ENCODE measurements around the gene BTBD1.

Gene BTBD1

GRCh38 chr15:83068054-83068453 lies 1.0 kb upstream of the BTBD1 start:
- H3K4me2 ChIP-seq, result no peak overlapping the region
- peaks cover 35% of the 10 kb centered on the region for H3K79me2 ChIP-seq (ENCODE audit: insufficient read depth, low read depth)
- H3K4me1 ChIP-seq (ENCODE audit: low read depth, poor library complexity, severe bottlenecking), result peaks cover 32% of the 10 kb centered on the region
- no peak overlapping the region for H3K4me3 ChIP-seq (IDR thresholded peaks at IDR 0.05; ENCODE audit: insufficient read depth, low read depth, low read length)
- TF ChIP-seq CTCF (conservative IDR thresholded peaks at IDR 0.05; ENCODE audit: low read depth, low read length), result no peak
- H4K20me1 ChIP-seq (ENCODE audit: insufficient read depth), result peaks cover 22% of the 10 kb centered on the region
- peak overlapping the region; percentile 90; the same call in 1 of the 2 replicates for H2AFZ ChIP-seq (ENCODE audit: low read depth)
- no peak overlapping the region for H3K27ac ChIP-seq
- H3K27me3 ChIP-seq (ENCODE audit: insufficient read depth, low read depth), result no peaks in the 10 kb centered on the region
- H3K36me3 ChIP-seq (ENCODE audit: insufficient read depth), result no peaks in the 10 kb centered on the region
- no peak overlapping the region; the same call in 1 of the 2 replicates for H3K9ac ChIP-seq

DNA sequence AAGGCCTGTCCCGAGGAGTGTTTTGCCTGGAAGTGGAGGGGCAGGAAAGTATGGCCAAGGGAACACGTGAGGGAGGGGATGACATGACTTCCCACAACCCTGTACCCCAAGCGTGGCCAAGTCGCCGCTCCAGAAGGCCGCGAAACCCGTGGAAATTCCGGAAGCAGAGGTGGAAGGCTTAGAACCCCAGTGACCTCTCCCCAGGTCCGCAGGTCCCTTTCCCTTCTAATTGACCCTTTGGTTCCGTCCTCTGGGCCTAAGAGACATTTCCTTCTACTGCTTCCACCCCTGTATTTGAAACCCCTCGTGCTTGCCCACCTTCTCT lies 548 bp upstream of the BTBD1 start:
- Histone ChIP-seq H3K27ac (no peak overlapping the region; the same call in 1 of the 2 replicates), H3K4me1 (ENCODE audit: low read depth, poor library complexity, severe bottlenecking) (peaks cover 36% of the 10 kb centered on the region), H3K79me2 (ENCODE audit: insufficient read depth, low read depth) (peaks cover 39% of the 10 kb centered on the region), H3K4me3 (IDR thresholded peaks at IDR 0.05; ENCODE audit: insufficient read depth, low read depth, low read length) (no peak overlapping the region), H4K20me1 (ENCODE audit: insufficient read depth) (peaks cover 26% of the 10 kb centered on the region), H3K27me3 (ENCODE audit: insufficient read depth, low read depth) (no peaks in the 10 kb centered on the region), H2AFZ (ENCODE audit: low read depth) (peak overlapping the region; percentile 90), H3K9ac (peak overlapping the region; percentile 96; the same call in 1 of the 2 replicates), H3K36me3 (ENCODE audit: insufficient read depth) (no peaks in the 10 kb centered on the region), H3K4me2 (peak overlapping the region; percentile 70)
- TF ChIP-seq CTCF (conservative IDR thresholded peaks at IDR 0.05; ENCODE audit: low read depth, low read length), result 0 out of 2 replicates have a peak, but pooled peaks have one; percentile 12

- peak overlapping the region; percentile 96 for H3K9ac ChIP-seq
- peaks cover 33% of the 10 kb centered on the region for H4K20me1 ChIP-seq (ENCODE audit: insufficient read depth)
- H2AFZ ChIP-seq (ENCODE audit: low read depth), result peak overlapping the region; percentile 90
- H3K4me2 ChIP-seq, result peak overlapping the region; percentile 87
- H3K27me3 ChIP-seq (ENCODE audit: insufficient read depth, low read depth), result no peaks in the 10 kb centered on the region
- TF ChIP-seq CTCF (conservative IDR thresholded peaks at IDR 0.05; ENCODE audit: low read depth, low read length), result no peak
- H3K4me1 ChIP-seq (ENCODE audit: low read depth, poor library complexity, severe bottlenecking), result peaks cover 46% of the 10 kb centered on the region
- peak overlapping the region; percentile 77 for H3K27ac ChIP-seq
- H3K79me2 ChIP-seq (ENCODE audit: insufficient read depth, low read depth), result peaks cover 54% of the 10 kb centered on the region
- no peak overlapping the region for H3K4me3 ChIP-seq (IDR thresholded peaks at IDR 0.05; ENCODE audit: insufficient read depth, low read depth, low read length)
- H3K36me3 ChIP-seq (ENCODE audit: insufficient read depth), result no peaks in the 10 kb centered on the region
These were observed 868 bp downstream of the BTBD1 start for GRCh38 chr15:83066034-83066733.

DNA sequence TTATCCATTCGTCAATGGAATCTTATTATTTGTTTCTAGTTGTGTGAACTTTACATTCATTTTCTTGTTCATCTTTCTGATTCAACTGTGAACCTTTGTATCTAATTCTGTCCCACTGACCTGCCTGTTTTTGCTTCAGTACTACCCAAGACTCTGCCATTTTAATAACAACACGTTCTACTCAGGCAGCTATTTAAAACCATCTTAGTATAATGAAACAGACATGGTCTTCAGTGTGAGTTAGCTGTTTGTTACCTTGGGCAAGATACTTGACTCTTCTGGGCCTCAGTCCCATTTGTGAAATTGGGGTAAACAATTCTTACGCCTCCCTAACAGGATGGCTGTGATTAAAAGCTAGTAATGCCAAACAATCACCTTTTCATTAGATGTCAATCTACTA lies 1.6 kb downstream of the BTBD1 start:
- H3K4me2 ChIP-seq, result peak overlapping the region; percentile 87
- H4K20me1 ChIP-seq (ENCODE audit: insufficient read depth), result peaks cover 35% of the 10 kb centered on the region
- no peak overlapping the region; the same call in 1 of the 2 replicates for H3K27ac ChIP-seq
- H3K36me3 ChIP-seq (ENCODE audit: insufficient read depth), result no peaks in the 10 kb centered on the region
- no peak overlapping the region for H2AFZ ChIP-seq (ENCODE audit: low read depth)
- H3K4me1 ChIP-seq (ENCODE audit: low read depth, poor library complexity, severe bottlenecking), result peaks cover 46% of the 10 kb centered on the region
- no peak for TF ChIP-seq CTCF (conservative IDR thresholded peaks at IDR 0.05; ENCODE audit: low read depth, low read length)
- H3K27me3 ChIP-seq (ENCODE audit: insufficient read depth, low read depth), result no peaks in the 10 kb centered on the region
- H3K4me3 ChIP-seq (IDR thresholded peaks at IDR 0.05; ENCODE audit: insufficient read depth, low read depth, low read length), result no peak overlapping the region
- peak overlapping the region; percentile 96; the same call in 1 of the 2 replicates for H3K9ac ChIP-seq
- peaks cover 61% of the 10 kb centered on the region for H3K79me2 ChIP-seq (ENCODE audit: insufficient read depth, low read depth)
